ENCODE data around the gene SERINC3.

GRCh38 chr20:44475694-44476560 lies 45.9 kb downstream of the SERINC3 start, which contains the start of gene TTPAL:
- peak; percentile 98 for TF ChIP-seq MYC (CRISPR knock-in tag; IDR thresholded peaks at IDR 0.05; ENCODE audit: borderline replicate concordance)
- TF ChIP-seq CTCF (CRISPR knock-in tag; IDR thresholded peaks at IDR 0.05): peak; percentile 93
- TF ChIP-seq, protein P1, sequence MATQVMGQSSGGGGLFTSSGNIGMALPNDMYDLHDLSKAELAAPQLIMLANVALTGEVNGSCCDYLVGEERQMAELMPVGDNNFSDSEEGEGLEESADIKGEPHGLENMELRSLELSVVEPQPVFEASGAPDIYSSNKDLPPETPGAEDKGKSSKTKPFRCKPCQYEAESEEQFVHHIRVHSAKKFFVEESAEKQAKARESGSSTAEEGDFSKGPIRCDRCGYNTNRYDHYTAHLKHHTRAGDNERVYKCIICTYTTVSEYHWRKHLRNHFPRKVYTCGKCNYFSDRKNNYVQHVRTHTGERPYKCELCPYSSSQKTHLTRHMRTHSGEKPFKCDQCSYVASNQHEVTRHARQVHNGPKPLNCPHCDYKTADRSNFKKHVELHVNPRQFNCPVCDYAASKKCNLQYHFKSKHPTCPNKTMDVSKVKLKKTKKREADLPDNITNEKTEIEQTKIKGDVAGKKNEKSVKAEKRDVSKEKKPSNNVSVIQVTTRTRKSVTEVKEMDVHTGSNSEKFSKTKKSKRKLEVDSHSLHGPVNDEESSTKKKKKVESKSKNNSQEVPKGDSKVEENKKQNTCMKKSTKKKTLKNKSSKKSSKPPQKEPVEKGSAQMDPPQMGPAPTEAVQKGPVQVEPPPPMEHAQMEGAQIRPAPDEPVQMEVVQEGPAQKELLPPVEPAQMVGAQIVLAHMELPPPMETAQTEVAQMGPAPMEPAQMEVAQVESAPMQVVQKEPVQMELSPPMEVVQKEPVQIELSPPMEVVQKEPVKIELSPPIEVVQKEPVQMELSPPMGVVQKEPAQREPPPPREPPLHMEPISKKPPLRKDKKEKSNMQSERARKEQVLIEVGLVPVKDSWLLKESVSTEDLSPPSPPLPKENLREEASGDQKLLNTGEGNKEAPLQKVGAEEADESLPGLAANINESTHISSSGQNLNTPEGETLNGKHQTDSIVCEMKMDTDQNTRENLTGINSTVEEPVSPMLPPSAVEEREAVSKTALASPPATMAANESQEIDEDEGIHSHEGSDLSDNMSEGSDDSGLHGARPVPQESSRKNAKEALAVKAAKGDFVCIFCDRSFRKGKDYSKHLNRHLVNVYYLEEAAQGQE (IDR thresholded peaks at IDR 0.05; ENCODE audit: borderline replicate concordance in 1 of 2, low read depth in 1 of 2, low read length in 2 of 2): peak in 1 of 2 experiments; percentile 73; a peak in 2 of 4 replicates
